GM19193 (cell line): ENCODE data around the gene CD99L2.

Source experiments
- POLR2A ChIP-seq: IDR thresholded peaks from 4 replicates; pipeline ENCODE4 v1.6.1; 2011; ENCODE audit not compliant: insufficient read depth, insufficient read length; ENCODE audit errors: extremely low read depth

Gene CD99L2

GRCh38 chrX:150753357-150753756, 145.1 kb downstream of the CD99L2 start:
- no peak for TF ChIP-seq POLR2A

- TF ChIP-seq POLR2A: no peak
These were observed 146.3 kb downstream of the CD99L2 start for GRCh38 chrX:150752124-150752523.

GRCh38 chrX:150736475-150736874, 162.0 kb downstream of the CD99L2 start:
- no peak for TF ChIP-seq POLR2A

GRCh38 chrX:150731795-150732194, 166.7 kb downstream of the CD99L2 start:
- TF ChIP-seq POLR2A: no peak

- no peak for TF ChIP-seq POLR2A
These were observed 167.7 kb downstream of the CD99L2 start for GRCh38 chrX:150730719-150731118.

GRCh38 chrX:150729956-150730355, 168.5 kb downstream of the CD99L2 start:
- no peak for TF ChIP-seq POLR2A

- no peak for TF ChIP-seq POLR2A
These were observed 178.8 kb downstream of the CD99L2 start for GRCh38 chrX:150719621-150720020.
